H9 (cell line): ENCODE measurements around the gene WFDC1. TPM values are rescaled to one million over a fixed set of nuclear protein-coding genes. Genes with fewer than 3 reads are reported as not detected.

ENCODE experiments used
- DNase-seq: peaks from one replicate; pipeline ENCODE4 v3.0.0-alpha.2; 2017
- H2AFZ ChIP-seq: one replicate; pipeline ENCODE4 v1.6.1; 2013; ENCODE audit warnings: mild to moderate bottlenecking, low read length, control low read depth, moderate library complexity
- H2AK5ac ChIP-seq: 2 replicates; pipeline ENCODE4 v1.6.1; 2013; ENCODE audit warnings: low read length, control low read depth, mixed read lengths; ENCODE audit not compliant: insufficient read length
- H2BK120ac ChIP-seq: one replicate; pipeline ENCODE4 v1.6.1; 2013; ENCODE audit warnings: low read depth, mild to moderate bottlenecking, low read length, control low read depth, inconsistent platforms; ENCODE audit not compliant: poor library complexity, severe bottlenecking
- H2BK12ac ChIP-seq: 2 replicates; pipeline ENCODE4 v1.6.1; 2013; ENCODE audit warnings: low read length, control low read depth, mixed read lengths, low read depth; ENCODE audit not compliant: insufficient read length
- H2BK15ac ChIP-seq: 2 replicates; pipeline ENCODE4 v1.6.1; 2013; ENCODE audit warnings: low read depth, low read length, control low read depth
- H2BK20ac ChIP-seq: one replicate; pipeline ENCODE4 v1.6.1; 2013; ENCODE audit warnings: low read depth, mild to moderate bottlenecking, low read length, control low read depth, inconsistent platforms; ENCODE audit not compliant: poor library complexity, severe bottlenecking
- H2BK5ac ChIP-seq: 2 replicates; pipeline ENCODE4 v1.6.1; 2013; ENCODE audit warnings: low read length, control low read depth, mixed read lengths; ENCODE audit not compliant: insufficient read length
- H3K14ac ChIP-seq: 2 replicates; pipeline ENCODE4 v1.6.1; 2013; ENCODE audit warnings: low read length, control low read depth; ENCODE audit not compliant: insufficient read depth
- H3K18ac ChIP-seq: 2 replicates; pipeline ENCODE4 v1.6.1; 2013; ENCODE audit warnings: low read depth, mild to moderate bottlenecking, mixed read lengths, low read length, control low read depth; ENCODE audit not compliant: insufficient read length
- H3K23ac ChIP-seq: 2 replicates; pipeline ENCODE4 v1.6.1; 2013; ENCODE audit warnings: low read length, control low read depth, mixed read lengths, low read depth; ENCODE audit not compliant: insufficient read length
- H3K23me2 ChIP-seq: 2 replicates; pipeline ENCODE4 v1.6.1; 2013; ENCODE audit warnings: low read depth, mild to moderate bottlenecking, mixed read lengths, low read length, control low read depth; ENCODE audit not compliant: insufficient read length, poor library complexity, severe bottlenecking
- H3K27ac ChIP-seq: 2 replicates; pipeline ENCODE4 v1.5.1; 2013; ENCODE audit warnings: low read length, control low read depth, mixed read lengths, low read depth; ENCODE audit not compliant: insufficient read length
- H3K27me3 ChIP-seq: 2 replicates; pipeline ENCODE4 v1.6.1; 2013; ENCODE audit warnings: low read length, control low read depth, inconsistent platforms; ENCODE audit not compliant: insufficient read depth
- H3K4ac ChIP-seq: 2 replicates; pipeline ENCODE4 v1.6.1; 2013; ENCODE audit warnings: low read depth, mild to moderate bottlenecking, control low read depth, inconsistent platforms, low read length, moderate library complexity
- H3K4me1 ChIP-seq: 2 replicates; pipeline ENCODE4 v1.6.1; 2013; ENCODE audit warnings: low read length, control low read depth, inconsistent platforms; ENCODE audit not compliant: insufficient read depth
- H3K4me2 ChIP-seq: 2 replicates; pipeline ENCODE4 v1.6.1; 2013; ENCODE audit warnings: low read length, control low read depth, mixed read lengths; ENCODE audit not compliant: insufficient read length, insufficient read depth
- H3K56ac ChIP-seq: 2 replicates; pipeline ENCODE4 v1.6.1; 2013; ENCODE audit warnings: low read depth, mild to moderate bottlenecking, mixed read lengths, low read length, control low read depth; ENCODE audit not compliant: insufficient read length
- H3K79me1 ChIP-seq: 2 replicates; pipeline ENCODE4 v1.6.1; 2013; ENCODE audit warnings: low read depth, mild to moderate bottlenecking, moderate library complexity, low read length, control low read depth, inconsistent platforms; ENCODE audit not compliant: insufficient read depth, poor library complexity, severe bottlenecking
- H3K79me2 ChIP-seq: 2 replicates; pipeline ENCODE4 v1.6.1; 2013; ENCODE audit warnings: low read length, control low read depth, inconsistent platforms; ENCODE audit not compliant: insufficient read depth
- H3K9ac ChIP-seq: 2 replicates; pipeline ENCODE4 v1.6.1; 2013; ENCODE audit warnings: low read length, control low read depth, mixed read lengths; ENCODE audit not compliant: insufficient read length; ENCODE audit errors: extremely low read depth
- H3K9me3 ChIP-seq: one replicate; pipeline ENCODE4 v1.6.1; 2013; ENCODE audit warnings: low read depth, low read length, inconsistent platforms; ENCODE audit not compliant: control insufficient read depth
- H3T11ph ChIP-seq: one replicate; pipeline ENCODE4 v1.6.1; 2013; ENCODE audit warnings: mild to moderate bottlenecking, low read length, control low read depth, inconsistent platforms
- H4K20me1 ChIP-seq: one replicate; pipeline ENCODE4 v1.6.1; 2013; ENCODE audit not compliant: control insufficient read depth, insufficient read length, insufficient read depth
- H4K5ac ChIP-seq: 2 replicates; pipeline ENCODE4 v1.6.1; 2013; ENCODE audit warnings: low read depth, mild to moderate bottlenecking, mixed read lengths, low read length, control low read depth; ENCODE audit not compliant: insufficient read length
- H4K8ac ChIP-seq: replicated peaks from 2 replicates; pipeline ENCODE4 v1.6.1; 2013; ENCODE audit warnings: low read length, control low read depth, mixed read lengths, low read depth; ENCODE audit not compliant: insufficient read length
- H4K91ac ChIP-seq: 2 replicates; pipeline ENCODE4 v1.6.1; 2013; ENCODE audit warnings: low read depth, mild to moderate bottlenecking, moderate library complexity, mixed read lengths, low read length, control low read depth; ENCODE audit not compliant: insufficient read length
- H3K27ac Mint-ChIP-seq, 3 experiments: 2 replicates in 2 of 3; 3 replicates in 1 of 3; pipeline ENCODE4 v1.8.0; 2020 to 2021; ENCODE audit warnings: mixed read lengths in 3 of 3, mild to moderate bottlenecking in 1 of 3, moderate library complexity in 1 of 3
- H3K27me3 Mint-ChIP-seq: 2 replicates; pipeline ENCODE4 v1.8.0; 2021; ENCODE audit warnings: low read depth, mild to moderate bottlenecking, moderate library complexity, mixed read lengths
- H3K36me3 Mint-ChIP-seq, 3 experiments: 2 replicates in 2 of 3; 3 replicates in 1 of 3; pipeline ENCODE4 v1.8.0; 2020 to 2021; ENCODE audit warnings: low read depth in 3 of 3, mixed read lengths in 3 of 3; ENCODE audit not compliant: insufficient read depth in 1 of 3
- H3K4me1 Mint-ChIP-seq, 2 experiments: 2 replicates each; pipeline ENCODE4 v1.8.0; 2020; ENCODE audit warnings: mixed read lengths in 2 of 2
- H3K4me3 Mint-ChIP-seq, 2 experiments: 2 replicates in 1 of 2; 3 replicates in 1 of 2; pipeline ENCODE4 v1.8.0; 2020 to 2021; ENCODE audit warnings: mild to moderate bottlenecking in 2 of 2, mixed read lengths in 2 of 2, moderate library complexity in 1 of 2
- H3K9me3 Mint-ChIP-seq, 2 experiments: 2 replicates in 1 of 2; 3 replicates in 1 of 2; pipeline ENCODE4 v1.8.0; 2020; ENCODE audit warnings: mild to moderate bottlenecking in 2 of 2, mixed read lengths in 2 of 2, moderate library complexity in 1 of 2
- CTCF ChIP-seq: fragments of 200-600 bp; sonication (generic); conservative IDR thresholded peaks from 3 replicates; pipeline ENCODE4 v1.8.0; 2021; ENCODE audit warnings: antibody characterized with exemption, mild to moderate bottlenecking
- WGBS: extraction: QIAGEN DNeasy Blood & Tissue Kit; methylation state at CpG from one replicate; pipeline ENCODE4 v1.1.7; 2013; ENCODE audit warnings: missing lambda C conversion rate, low lambda C conversion rate, mixed read lengths; ENCODE audit not compliant: insufficient read length; ENCODE audit errors: extremely low coverage; 5-methylcytosine and 5-hydroxymethylcytosine counted together
- total RNA-seq: library from RNA; stranded (reverse); gene quantifications from 2 replicates; pipeline ENCODE4 v1.2.1, GENCODE V29; 2021

Gene WFDC1
- total RNA-seq, 1 experiment from 2014 or later, result 0.24 TPM

- no peaks in the 10 kb centered on the region for H3K79me2 ChIP-seq
- H3K27ac ChIP-seq, result no peak overlapping the region
- H3K14ac ChIP-seq, result no peak overlapping the region
- H3K27me3 ChIP-seq, result no peaks in the 10 kb centered on the region
- no peak overlapping the region for H3T11ph ChIP-seq
- no peak overlapping the region for H2BK120ac ChIP-seq
- H4K5ac ChIP-seq, result no peak overlapping the region
- H4K20me1 ChIP-seq, result no peaks in the 10 kb centered on the region
- no peak overlapping the region for H3K9ac ChIP-seq
- Mint-ChIP-seq H3K9me3 (peaks cover 0 to 4% of the 10 kb centered on the region in 2 experiments; a peak in 3 of 5 replicates), H3K4me3 (no peak overlapping the region), H3K27ac (no peak overlapping the region), H3K36me3 (peaks cover 0 to 2% (median 0%) of the 10 kb centered on the region in 3 experiments; a peak in 1 of 7 replicates), H3K4me1 (peaks cover 29 to 34% of the 10 kb centered on the region in 2 experiments), H3K27me3 (peaks cover 40% of the 10 kb centered on the region)
- no peak overlapping the region for H2BK5ac ChIP-seq
- no peak overlapping the region for H2BK20ac ChIP-seq
- H2BK15ac ChIP-seq, result no peak overlapping the region
- no peaks in the 10 kb centered on the region for H3K79me1 ChIP-seq
- H4K8ac ChIP-seq, result no peak overlapping the region
- H3K23ac ChIP-seq, result no peak overlapping the region
- no peak overlapping the region for H2BK12ac ChIP-seq
- H3K9me3 ChIP-seq, result no peaks in the 10 kb centered on the region
- no peak for DNase-seq
- H3K4me1 ChIP-seq, result peaks cover 5% of the 10 kb centered on the region; the same call in 1 of the 2 replicates
- no peak overlapping the region for H4K91ac ChIP-seq
- H2AFZ ChIP-seq, result no peak overlapping the region
- H2AK5ac ChIP-seq, result no peak overlapping the region
- no peak overlapping the region for H3K56ac ChIP-seq
- WGBS, result no CpG with 5 or more reads among the region's 11 CpGs
- peaks cover 2% of the 10 kb centered on the region for H3K23me2 ChIP-seq
- no peak overlapping the region for H3K18ac ChIP-seq
- no peak for TF ChIP-seq CTCF
- no peak overlapping the region for H3K4me2 ChIP-seq
- H3K4ac ChIP-seq, result no peak overlapping the region
Observed at GRCh38 chr16:84291226-84291625, 3.5 kb upstream of the WFDC1 start.
